Stimulated activated CD8-positive, alpha-beta memory T cell treated with anti-CD3 and anti-CD28 coated beads, Interleukin-7, amount 100 ng/mL, for 1 hour (primary cell): ENCODE results near the gene EML4.
"Not testable (repeated sequence)": the region's sequence is repeated elsewhere in the genome, so short reads cannot be mapped to it uniquely, and the experiment has no call there.

Source experiments
- DNase-seq, 2 donors: peaks; one replicate each; pipeline ENCODE4 v3.0.0-alpha.2; 2020; ENCODE audit warnings: low read depth in 2 of 2

EML4 gene

GRCh38 chr2:42252464-42252863, 83.3 kb downstream of the EML4 start:
- no peak for DNase-seq

- DNase-seq = no peak
Observed at GRCh38 chr2:42254186-42254895, 85.2 kb downstream of the EML4 start.

- no peak for DNase-seq
Observed at GRCh38 chr2:42256505-42256904, 87.4 kb downstream of the EML4 start.

GRCh38 chr2:42261518-42262195, 92.5 kb downstream of the EML4 start:
- DNase-seq = no peak

- DNase-seq = no peak
Observed at GRCh38 chr2:42266236-42266635, 97.1 kb downstream of the EML4 start.

GRCh38 chr2:42267530-42267929, 98.4 kb downstream of the EML4 start:
- DNase-seq = no peak

GRCh38 chr2:42268528-42269151, 99.5 kb downstream of the EML4 start:
- no peak for DNase-seq

GRCh38 chr2:42270757-42271156, 101.6 kb downstream of the EML4 start:
- no peak for DNase-seq

GRCh38 chr2:42271246-42271645, 102.1 kb downstream of the EML4 start:
- not testable (repeated sequence) for DNase-seq

GRCh38 chr2:42274863-42275262, 105.7 kb downstream of the EML4 start:
- no peak for DNase-seq

- DNase-seq = no peak
Observed at GRCh38 chr2:42281416-42282081, 112.4 kb downstream of the EML4 start.

- DNase-seq = no peak
Observed at GRCh38 chr2:42284019-42284418, 114.9 kb downstream of the EML4 start.

GRCh38 chr2:42286268-42286946, 117.3 kb downstream of the EML4 start:
- DNase-seq = no peak

GRCh38 chr2:42288811-42289210, 119.7 kb downstream of the EML4 start:
- no peak for DNase-seq

GRCh38 chr2:42289222-42289621, 120.1 kb downstream of the EML4 start:
- DNase-seq = no peak

- DNase-seq = no peak
Observed at GRCh38 chr2:42290005-42290404, 120.9 kb downstream of the EML4 start.

- no peak for DNase-seq
Observed at GRCh38 chr2:42293019-42293418, 123.9 kb downstream of the EML4 start.

- no peak for DNase-seq
Observed at GRCh38 chr2:42296226-42296625, 127.1 kb downstream of the EML4 start.

GRCh38 chr2:42297322-42297936, 128.3 kb downstream of the EML4 start:
- DNase-seq = no peak

- DNase-seq = no peak
Observed at GRCh38 chr2:42298132-42298531, 129.0 kb downstream of the EML4 start.

- DNase-seq = no peak
Observed at GRCh38 chr2:42298996-42299754, 130.0 kb downstream of the EML4 start.
